ENCODE data around the gene LTBP2. TPM values are rescaled to one million over a fixed set of nuclear protein-coding genes. Genes with fewer than 3 reads are reported as not detected.

LTBP2 gene
- total RNA-seq, 1 donor from 2014 or later, result 0.94 TPM

DNA sequence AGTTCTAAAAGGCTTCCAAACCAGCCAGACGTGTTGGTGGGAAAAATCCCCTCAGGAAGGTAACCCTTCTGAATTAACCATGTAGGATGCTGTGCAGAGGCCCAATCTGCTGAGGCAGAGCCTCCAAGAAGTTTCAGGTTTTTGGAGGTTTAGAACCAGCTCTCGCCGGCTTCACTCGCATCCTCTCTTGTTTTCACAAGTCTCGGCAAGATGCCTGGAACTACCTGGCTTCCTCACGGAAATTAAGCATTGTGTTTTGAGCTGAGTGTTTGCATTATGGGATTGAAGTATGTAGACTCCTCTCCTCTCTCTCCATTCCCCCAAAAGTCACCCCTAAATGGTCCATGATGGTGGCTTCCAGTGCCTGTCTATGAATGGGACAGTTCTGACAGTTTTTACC is 20.6 kb downstream of the LTBP2 start:
- DNase-seq, result no peak

- no peak for DNase-seq
Observed at GRCh38 chr14:74589291-74589879, 22.7 kb downstream of the LTBP2 start.

DNA sequence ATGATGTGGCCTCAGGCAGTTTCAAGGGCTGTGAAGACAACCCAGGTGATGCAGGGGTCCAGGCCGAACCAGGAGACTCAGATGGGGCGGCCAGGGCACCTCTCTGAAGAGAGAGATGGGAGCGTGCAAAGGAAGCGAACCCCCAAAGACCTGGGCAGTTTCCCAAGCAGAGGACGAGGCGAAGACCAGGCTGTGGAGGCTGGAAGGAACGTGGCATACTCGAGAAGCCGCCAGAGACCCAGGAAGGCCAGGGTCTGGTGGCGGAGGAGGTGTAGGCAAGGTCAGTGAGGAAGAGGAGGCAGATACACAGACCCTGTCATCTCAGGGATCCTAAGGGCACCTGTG is 24.7 kb downstream of the LTBP2 start:
- DNase-seq, result no peak

DNA sequence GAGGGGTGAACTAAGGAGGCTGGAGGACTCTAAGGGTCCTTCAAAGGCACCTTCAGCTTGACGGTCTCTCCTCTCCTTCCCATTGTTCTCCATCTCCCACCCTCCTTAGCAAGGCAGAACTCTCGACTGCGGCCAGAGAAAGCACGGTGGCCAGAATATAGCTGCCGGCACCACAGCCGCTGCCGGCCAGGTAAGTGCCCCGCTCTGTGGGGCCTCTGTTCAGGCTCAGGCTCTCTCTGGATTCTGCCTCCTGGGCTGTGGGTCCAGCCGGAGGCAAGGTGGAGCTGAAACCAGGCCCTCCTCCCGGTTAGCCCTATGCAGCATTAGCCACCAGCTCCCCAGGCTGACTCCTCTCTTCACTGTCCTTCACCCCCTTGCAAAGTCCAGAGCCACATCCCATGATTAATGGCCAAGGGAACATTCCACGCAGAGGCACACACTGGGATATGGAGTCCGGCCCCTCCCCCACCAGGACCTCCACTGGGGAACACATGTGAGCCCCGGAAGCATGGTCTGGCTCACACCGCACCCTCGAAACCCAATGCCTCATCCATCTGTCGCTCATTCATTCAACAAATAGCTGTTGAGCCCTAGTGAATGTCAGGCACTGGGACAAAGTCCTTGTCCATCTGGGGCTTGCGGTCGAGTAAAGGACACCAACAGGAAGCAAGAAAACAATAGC is 25.2 kb downstream of the LTBP2 start:
- no peak for DNase-seq

DNA sequence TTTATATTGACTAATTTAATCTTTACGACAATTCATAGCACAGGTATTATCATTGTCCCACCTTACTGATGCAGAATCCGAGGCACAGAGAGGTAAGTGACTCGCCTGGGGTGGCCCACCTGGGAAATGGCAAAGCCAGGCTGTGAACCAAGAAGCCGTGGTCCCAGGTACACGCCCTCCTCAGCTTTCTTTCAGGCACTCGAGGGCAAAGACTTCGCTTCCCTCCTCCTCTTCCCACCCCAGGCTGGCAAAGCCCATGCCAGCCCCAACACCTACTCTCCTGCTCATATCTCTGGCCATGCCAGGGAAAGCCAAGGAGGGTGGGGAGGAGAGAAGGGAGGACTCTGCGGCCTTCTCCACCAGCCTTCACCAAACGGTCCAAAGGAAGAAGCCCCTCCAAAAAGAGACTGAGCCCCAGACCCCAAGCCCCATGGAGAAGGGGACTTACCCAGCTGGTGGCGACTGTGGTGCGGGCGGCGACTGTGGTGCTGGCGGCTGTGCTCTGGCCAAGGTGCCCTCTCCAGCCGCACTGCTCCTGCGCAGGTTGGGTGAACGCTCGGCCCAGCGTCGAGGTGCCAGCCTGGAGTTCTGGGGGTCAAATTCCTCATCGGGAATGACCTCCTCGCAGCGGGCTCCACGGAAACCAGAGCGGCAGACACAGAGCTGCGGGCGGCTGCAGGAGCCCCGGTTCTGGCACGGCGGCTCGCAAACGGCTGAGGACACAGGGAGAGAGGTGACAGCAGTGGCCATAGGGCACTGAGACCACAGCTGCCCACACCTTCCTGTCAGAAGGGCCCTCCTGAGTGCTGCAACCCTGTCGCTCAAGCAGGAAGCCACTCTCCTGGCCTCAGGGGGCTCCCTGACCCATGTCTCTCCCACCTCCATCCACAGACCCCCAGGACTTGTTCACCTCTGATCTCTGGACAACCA is 26.4 kb downstream of the LTBP2 start:
- no peak for DNase-seq

DNA sequence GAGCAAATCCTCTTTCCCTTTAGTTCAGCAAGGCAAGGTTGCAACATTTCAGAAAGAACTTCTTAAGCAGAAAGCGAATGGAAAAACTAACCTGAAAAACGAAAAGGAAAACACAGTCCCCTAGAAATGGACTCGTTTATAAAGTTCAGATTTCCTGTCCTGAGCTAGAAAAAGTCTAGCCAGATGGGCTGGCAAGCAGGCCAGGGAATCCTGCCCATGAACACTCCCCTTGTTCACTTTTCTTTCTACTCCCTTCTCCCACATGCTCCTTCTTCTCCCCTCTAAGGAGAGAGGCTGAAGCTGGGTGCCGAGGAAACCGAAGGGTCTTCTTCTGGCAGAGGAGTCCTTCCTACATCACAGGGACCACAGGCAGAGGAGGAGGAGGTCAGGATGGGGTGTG is 27.1 kb downstream of the LTBP2 start:
- DNase-seq, result no peak

- no peak for DNase-seq
Observed at GRCh38 chr14:74583689-74584434, 28.2 kb downstream of the LTBP2 start.

GRCh38 chr14:74582910-74583581 is 29.0 kb downstream of the LTBP2 start:
- DNase-seq, result no peak

GRCh38 chr14:74580275-74580672 is 31.8 kb downstream of the LTBP2 start:
- no peak for DNase-seq

DNA sequence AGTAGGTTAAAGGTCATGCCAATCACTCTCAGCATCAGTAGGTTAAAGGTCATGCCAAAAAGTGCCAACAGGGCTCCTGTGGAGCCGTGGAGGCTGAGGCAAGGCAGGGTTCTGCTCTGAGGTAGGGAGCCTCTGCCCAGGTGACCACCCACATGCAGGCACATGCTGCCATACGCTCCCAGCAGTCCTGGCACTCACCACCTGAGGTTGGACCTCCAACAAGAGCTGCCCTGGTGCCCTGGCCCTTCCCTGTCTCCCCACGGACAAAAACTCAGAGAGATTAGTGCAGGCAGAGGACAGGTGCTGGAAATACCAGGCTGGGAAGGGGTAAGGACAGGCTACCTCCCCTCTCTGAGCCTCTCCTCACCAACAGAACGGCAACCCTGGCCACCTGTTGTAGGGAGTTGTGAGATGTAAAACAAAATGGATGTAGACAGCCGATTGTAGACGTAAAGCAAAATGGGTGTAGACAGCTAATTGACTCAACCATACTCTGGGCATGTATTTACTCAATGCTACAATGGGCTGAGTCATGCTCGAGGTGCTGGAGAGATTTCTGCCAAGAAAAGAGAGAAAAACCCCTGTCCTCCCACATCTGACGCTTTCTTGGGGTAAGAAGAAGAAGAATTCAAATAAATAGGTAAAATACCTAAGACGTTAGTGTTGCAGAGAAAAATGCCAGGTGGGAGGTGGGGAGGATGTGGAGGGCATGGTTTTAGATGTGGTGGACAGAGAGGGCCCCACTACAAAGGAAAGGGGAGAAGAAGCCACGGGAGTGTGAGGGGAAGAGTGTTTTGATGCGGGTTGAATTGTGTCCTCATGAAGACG is 32.4 kb downstream of the LTBP2 start:
- no peak for DNase-seq

- DNase-seq, result no peak
Observed at GRCh38 chr14:74578479-74578878, 33.6 kb downstream of the LTBP2 start.

DNA sequence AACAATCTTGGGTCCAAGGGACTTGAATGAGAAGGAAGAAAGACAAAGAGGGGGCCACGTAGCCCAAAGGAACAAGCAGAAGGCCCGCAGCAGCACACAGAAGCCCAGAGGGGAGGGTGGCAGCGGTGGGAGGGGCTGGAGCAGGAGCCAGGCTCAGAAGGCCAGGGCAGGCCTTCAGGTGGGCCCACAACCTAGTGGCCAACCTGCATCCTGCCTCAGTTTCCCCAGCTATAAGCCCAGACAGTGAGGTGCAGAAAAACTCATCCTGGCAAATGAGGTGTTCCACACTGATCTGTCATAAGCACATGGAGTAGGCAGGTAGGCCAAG is 34.1 kb downstream of the LTBP2 start:
- no peak for DNase-seq

- no peak for DNase-seq
Observed at GRCh38 chr14:74577247-74577947, 34.6 kb downstream of the LTBP2 start.

GRCh38 chr14:74575936-74576335 is 36.1 kb downstream of the LTBP2 start:
- no peak for DNase-seq

- DNase-seq, result no peak
Observed at GRCh38 chr14:74575507-74575906, 36.5 kb downstream of the LTBP2 start.

GRCh38 chr14:74574706-74575105 is 37.3 kb downstream of the LTBP2 start:
- DNase-seq, result no peak

- DNase-seq, result no peak
Observed at GRCh38 chr14:74574090-74574433, 38.0 kb downstream of the LTBP2 start.

- DNase-seq, result no peak
Observed at GRCh38 chr14:74573421-74574089, 38.5 kb downstream of the LTBP2 start.

DNA sequence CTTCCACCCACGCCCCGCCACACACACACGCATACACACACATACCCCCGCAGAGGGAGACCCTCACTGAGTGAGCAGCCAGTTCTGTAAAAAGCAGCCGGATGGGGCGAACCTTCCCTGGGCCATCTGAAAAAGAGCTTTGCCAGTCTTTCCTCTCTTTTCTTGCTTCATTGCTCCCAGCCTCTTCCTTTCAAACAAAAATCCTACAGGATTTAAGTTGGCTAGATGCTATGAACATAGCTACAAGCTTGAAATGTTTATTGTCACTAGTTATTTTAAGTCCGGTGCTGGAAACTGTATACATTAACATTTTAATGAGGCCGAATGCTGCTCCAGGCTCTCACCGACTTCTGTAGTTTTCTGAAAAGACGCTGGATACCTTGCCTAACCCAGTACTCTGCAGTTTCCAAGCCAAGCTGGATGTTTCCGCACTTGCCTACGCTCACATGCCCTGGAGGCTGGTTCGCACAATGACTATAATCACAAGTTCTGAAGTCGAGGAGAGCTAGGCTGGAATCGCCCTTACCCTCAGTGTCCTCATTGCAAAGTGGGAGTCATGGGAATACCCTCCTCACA is 39.2 kb downstream of the LTBP2 start:
- peak; percentile 26 for DNase-seq

Data from occipital lobe (tissue), 2 donors.